Transverse colon (tissue), 4 donors: ENCODE data around the gene RELA.

Experiments used
- CTCF ChIP-seq, 5 experiments: fragments of 200-600 bp in 3 of 5; fragments of 450-650 bp in 2 of 5; sonication (generic) in 3 of 5; IDR thresholded peaks; 1 replicate in 2 of 5; 2 replicates in 3 of 5; pipeline ENCODE4 v1.5.1; 2016 to 2017; ENCODE audit warnings: antibody characterized with exemption in 5 of 5, inconsistent platforms in 3 of 5, mild to moderate bottlenecking in 2 of 5, moderate library complexity in 1 of 5
- POLR2A ChIP-seq: fragments of 450-650 bp; IDR thresholded peaks from one replicate; pipeline ENCODE4 v1.6.1; 2016; ENCODE audit warnings: antibody characterized with exemption, mild to moderate bottlenecking, moderate library complexity
- POLR2AphosphoS5 ChIP-seq, 3 donors: sonication (generic); formaldehyde crosslinking; IDR thresholded peaks; one replicate each; pipeline ENCODE4 v1.6.1; 2016; ENCODE audit warnings: antibody characterized with exemption in 3 of 3

- no peak for TF ChIP-seq CTCF (IDR thresholded peaks at IDR 0.05)
- TF ChIP-seq POLR2A, result no peak
- no peak for TF ChIP-seq POLR2AphosphoS5 (IDR thresholded peaks at IDR 0.05)
Measured at GRCh38 chr11:65641297-65642013, 21.3 kb downstream of the RELA start.
